BLaER1 treated with 17β-estradiol and CSF1 and Interleukin-3, amounts not matched to agents 10 nM and 100 nM (cell line): ENCODE results near the gene RHOA.

Experiments
- H3K27ac ChIP-seq, 11 experiments: shearing (Covaris generic); formaldehyde crosslinking; 2 replicates each; pipeline ENCODE4 v1.8.1; 2022
- H3K27me3 ChIP-seq, 11 experiments: shearing (Covaris generic); formaldehyde crosslinking; 2 replicates each; pipeline ENCODE4 v1.8.1; 2022
- H3K36me3 ChIP-seq, 11 experiments: shearing (Covaris generic); formaldehyde crosslinking; 2 replicates each; pipeline ENCODE4 v1.8.1; 2022
- H3K4me1 ChIP-seq, 10 experiments: shearing (Covaris generic); formaldehyde crosslinking; 2 replicates each; pipeline ENCODE4 v1.8.1; 2022
- H3K4me2 ChIP-seq, 11 experiments: shearing (Covaris generic); formaldehyde crosslinking; 2 replicates each; pipeline ENCODE4 v1.8.1; 2022
- H3K4me3 ChIP-seq, 10 experiments: shearing (Covaris generic); formaldehyde crosslinking; 2 replicates each; pipeline ENCODE4 v1.8.1; 2022
- H3K9ac ChIP-seq, 11 experiments: shearing (Covaris generic); formaldehyde crosslinking; 2 replicates each; pipeline ENCODE4 v1.8.1; 2022
- H3K9me3 ChIP-seq, 11 experiments: shearing (Covaris generic); formaldehyde crosslinking; replicated peaks in 1 of 11; 2 replicates each; pipeline ENCODE4 v1.8.1; 2022
- H4K20me1 ChIP-seq, 11 experiments: shearing (Covaris generic); formaldehyde crosslinking; 2 replicates each; pipeline ENCODE4 v1.8.1; 2022
- Cebpa-rat ChIP-seq, 11 experiments: shearing (Covaris generic); IDR thresholded peaks; 2 replicates each; pipeline ENCODE4 v1.8.1; 2022

Gene RHOA

DNA sequence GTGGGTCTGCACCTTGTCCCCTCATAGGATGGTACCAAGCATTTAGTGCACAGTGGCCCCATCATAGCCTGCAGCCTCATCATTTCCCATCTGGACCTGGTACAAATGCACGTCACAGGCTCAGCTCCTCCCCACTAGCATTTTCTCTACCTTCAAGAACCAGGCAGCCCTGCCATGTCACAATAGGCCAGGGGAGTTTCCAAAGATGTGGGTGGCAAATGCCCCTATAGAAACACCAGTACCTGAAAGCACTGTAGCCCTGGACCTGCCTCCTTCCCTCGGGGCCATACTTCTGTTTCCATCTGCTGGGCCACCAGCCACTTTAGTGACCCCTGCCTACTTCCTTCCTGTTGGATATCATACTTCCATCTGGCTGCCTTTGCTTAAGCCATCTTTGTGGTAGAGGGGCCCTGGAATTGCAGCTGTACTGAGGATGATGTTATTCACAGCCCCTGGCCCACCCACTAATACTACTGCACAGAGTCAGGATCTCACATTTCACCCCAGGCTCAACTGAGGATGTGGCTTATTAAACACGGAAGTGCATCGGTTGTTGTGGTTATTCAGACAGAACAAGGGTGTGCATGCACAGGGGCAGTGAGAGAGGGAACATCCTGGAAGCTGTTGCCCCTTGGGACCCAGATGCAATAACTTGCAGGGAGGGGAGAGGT, 4.3 kb upstream of the RHOA start:
- Histone ChIP-seq H3K4me2 (peak overlapping the region; percentile 91 to 100 (median 98)), H4K20me1 (peaks cover 2 to 18% (median 6%) of the 10 kb centered on the region in 11 experiments; a peak in 19 of 22 replicates), H3K4me1 (peaks cover 76 to 84% (median 82%) of the 10 kb centered on the region in 10 experiments), H3K9me3 (no peaks in the 10 kb centered on the region), H3K4me3 (peak overlapping the region in 7 of 10 experiments; percentile 7 to 49 (median 26); a peak in 11 of 20 replicates), H3K27ac (peak overlapping the region in 10 of 11 experiments; percentile 47 to 100 (median 99); a peak in 20 of 22 replicates), H3K36me3 (peaks cover 6 to 56% (median 20%) of the 10 kb centered on the region in 11 experiments; a peak in 18 of 22 replicates), H3K27me3 (no peaks in the 10 kb centered on the region), H3K9ac (peak overlapping the region; percentile 9 to 100 (median 57); a peak in 19 of 22 replicates)
- TF ChIP-seq Cebpa-rat (IDR thresholded peaks at IDR 0.05), result peak in 6 of 11 experiments; percentile 13 to 90 (median 58); a peak in 9 of 22 replicates

DNA sequence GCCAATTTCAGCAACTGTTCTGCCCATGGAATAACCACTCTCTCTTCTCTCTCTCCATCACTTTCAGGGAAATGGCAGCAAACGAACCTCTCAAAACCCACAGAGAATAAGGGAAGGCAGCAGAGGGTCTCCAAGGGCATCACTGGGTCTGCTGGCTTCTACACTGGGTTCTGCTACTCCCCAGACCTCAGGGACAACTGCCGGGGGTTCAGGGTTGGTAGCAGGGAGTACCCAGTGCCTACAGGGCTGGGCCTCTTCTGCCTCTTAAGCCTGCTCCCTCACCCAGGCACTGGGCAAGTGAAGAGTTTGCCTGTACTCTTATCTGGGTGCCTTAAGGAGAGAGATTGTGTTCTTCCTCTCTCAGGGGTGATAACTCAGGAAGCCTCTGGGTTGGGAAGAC, 3.0 kb upstream of the RHOA start:
- Histone ChIP-seq H3K4me1 (peaks cover 74 to 80% (median 77%) of the 10 kb centered on the region in 10 experiments), H3K4me2 (peak overlapping the region; percentile 91 to 100 (median 98)), H4K20me1 (peaks cover 15 to 31% (median 19%) of the 10 kb centered on the region in 11 experiments), H3K9ac (peak overlapping the region; percentile 3 to 100 (median 57); a peak in 16 of 22 replicates), H3K27me3 (no peaks in the 10 kb centered on the region), H3K4me3 (0 out of 20 replicates have a peak overlapping the region, but pooled peaks of 1 of the 10 experiments have one; percentile 2), H3K9me3 (no peaks in the 10 kb centered on the region), H3K27ac (peak overlapping the region in 10 of 11 experiments; percentile 47 to 100 (median 99); a peak in 20 of 22 replicates), H3K36me3 (peaks cover 5 to 46% (median 13%) of the 10 kb centered on the region in 11 experiments; a peak in 19 of 22 replicates)
- no peak for TF ChIP-seq Cebpa-rat (IDR thresholded peaks at IDR 0.05)

DNA sequence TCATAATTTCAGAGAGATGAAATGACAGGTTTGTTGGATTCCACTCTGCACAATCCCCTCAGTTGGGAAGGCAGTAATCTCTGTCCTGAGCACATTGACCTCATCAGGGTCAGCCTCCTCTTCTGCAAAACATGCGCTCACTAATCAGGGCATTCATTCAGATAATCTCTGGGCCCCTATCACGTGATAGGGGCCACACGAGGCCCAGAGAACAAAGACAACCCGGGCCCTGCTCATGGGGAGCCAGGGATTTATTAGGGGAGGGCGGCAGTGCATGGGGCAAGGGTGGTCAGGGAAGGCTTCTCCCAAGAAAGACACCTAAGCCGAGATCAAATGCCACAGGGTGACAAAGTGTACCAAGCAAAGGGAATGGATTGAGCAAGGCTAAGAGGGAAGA, 1.6 kb upstream of the RHOA start:
- H3K27me3 ChIP-seq, result no peaks in the 10 kb centered on the region
- H3K4me1 ChIP-seq, result peaks cover 75 to 80% (median 77%) of the 10 kb centered on the region in 10 experiments
- peak overlapping the region; percentile 89 to 100 (median 99); a peak in 21 of 22 replicates for H3K9ac ChIP-seq
- peaks cover 30 to 42% (median 33%) of the 10 kb centered on the region in 11 experiments for H4K20me1 ChIP-seq
- peaks cover 0 to 35% (median 11%) of the 10 kb centered on the region in 11 experiments; a peak in 17 of 22 replicates for H3K36me3 ChIP-seq
- peak overlapping the region in 10 of 11 experiments; percentile 79 to 100 (median 99); a peak in 21 of 22 replicates for H3K27ac ChIP-seq
- peak overlapping the region; percentile 91 to 100 (median 98) for H3K4me2 ChIP-seq
- TF ChIP-seq Cebpa-rat (IDR thresholded peaks at IDR 0.05), result no peak
- peak overlapping the region; percentile 65 to 99 (median 96) for H3K4me3 ChIP-seq
- H3K9me3 ChIP-seq, result no peaks in the 10 kb centered on the region

DNA sequence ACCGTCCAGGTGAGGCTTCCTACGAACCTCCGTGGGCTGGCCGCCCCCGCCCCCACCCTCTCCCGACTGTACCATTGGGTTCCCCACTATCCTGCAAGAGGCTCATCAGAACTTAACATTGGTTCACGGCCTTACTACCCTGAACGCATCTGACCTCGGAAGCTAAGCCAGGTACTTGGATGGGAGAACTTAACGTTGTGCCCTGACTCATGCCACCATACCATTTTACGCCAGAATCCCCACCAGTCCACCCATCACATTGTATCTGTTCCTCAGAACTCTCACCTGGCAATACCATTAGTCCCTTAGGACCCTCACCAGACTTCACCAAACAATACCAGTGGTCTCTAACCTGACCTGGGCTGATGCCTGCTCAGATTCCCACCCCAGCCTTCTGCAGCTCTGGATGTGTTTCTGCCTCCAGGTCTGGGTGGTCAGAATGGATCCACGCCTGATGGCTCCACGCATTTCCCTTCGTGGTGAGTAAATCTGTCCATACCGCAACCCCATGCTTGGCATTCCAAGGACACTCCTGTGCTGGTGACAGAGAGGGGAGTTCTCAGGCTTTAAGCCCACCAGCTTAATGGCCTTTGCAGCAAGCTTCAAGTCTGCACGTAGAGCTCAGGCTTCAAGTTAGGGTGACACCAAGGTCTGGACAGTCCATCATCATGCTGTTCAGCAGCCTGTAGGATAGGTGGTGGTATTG, 1.0 kb upstream of the RHOA start:
- H3K4me2 ChIP-seq, result peak overlapping the region; percentile 91 to 100 (median 98)
- H3K9ac ChIP-seq, result peak overlapping the region; percentile 89 to 100 (median 99)
- H4K20me1 ChIP-seq, result peaks cover 35 to 47% (median 39%) of the 10 kb centered on the region in 11 experiments
- H3K9me3 ChIP-seq, result no peaks in the 10 kb centered on the region
- peaks cover 0 to 35% (median 11%) of the 10 kb centered on the region in 11 experiments; a peak in 17 of 22 replicates for H3K36me3 ChIP-seq
- H3K4me3 ChIP-seq, result peak overlapping the region; percentile 65 to 99 (median 96)
- no peak for TF ChIP-seq Cebpa-rat (IDR thresholded peaks at IDR 0.05)
- H3K4me1 ChIP-seq, result peaks cover 74 to 79% (median 77%) of the 10 kb centered on the region in 10 experiments
- peak overlapping the region; percentile 79 to 100 (median 99) for H3K27ac ChIP-seq
- no peaks in the 10 kb centered on the region for H3K27me3 ChIP-seq

DNA sequence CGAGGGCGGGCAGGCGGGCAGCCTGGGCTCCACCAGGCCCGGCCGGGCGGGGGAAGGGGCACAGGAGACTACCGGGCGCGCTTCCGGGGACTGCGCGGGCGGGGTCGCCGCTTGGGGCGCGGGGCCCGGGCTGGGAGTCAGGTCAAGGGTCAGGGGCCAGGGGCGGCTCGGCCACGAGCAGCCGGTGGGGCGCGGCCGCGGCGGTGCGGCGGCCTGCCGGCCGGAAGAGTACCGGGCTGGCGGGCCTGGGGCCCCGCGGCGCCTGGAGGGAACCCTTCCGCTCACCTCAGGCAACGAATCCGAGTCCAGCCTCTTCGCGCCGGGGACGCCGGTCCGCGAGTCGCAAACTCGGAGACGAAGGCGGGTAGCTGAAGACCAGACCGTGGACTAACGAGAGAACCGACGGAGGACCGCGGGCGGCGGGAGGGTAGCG, 225 bp downstream of the RHOA start:
- peak overlapping the region; percentile 94 to 100 (median 98) for H3K4me3 ChIP-seq
- no peaks in the 10 kb centered on the region for H3K9me3 ChIP-seq
- peak overlapping the region; percentile 98 to 100 (median 99) for H3K27ac ChIP-seq
- peaks cover 7 to 39% (median 15%) of the 10 kb centered on the region in 11 experiments; a peak in 18 of 22 replicates for H3K36me3 ChIP-seq
- H4K20me1 ChIP-seq, result peaks cover 47 to 55% (median 51%) of the 10 kb centered on the region in 11 experiments
- TF ChIP-seq Cebpa-rat (IDR thresholded peaks at IDR 0.05), result no peak
- peaks cover 74 to 79% (median 76%) of the 10 kb centered on the region in 10 experiments for H3K4me1 ChIP-seq
- peak overlapping the region in 10 of 11 experiments; percentile 27 to 98 (median 94); a peak in 19 of 22 replicates for H3K4me2 ChIP-seq
- H3K9ac ChIP-seq, result peak overlapping the region; percentile 99 to 100 (median 100)
- no peaks in the 10 kb centered on the region for H3K27me3 ChIP-seq

DNA sequence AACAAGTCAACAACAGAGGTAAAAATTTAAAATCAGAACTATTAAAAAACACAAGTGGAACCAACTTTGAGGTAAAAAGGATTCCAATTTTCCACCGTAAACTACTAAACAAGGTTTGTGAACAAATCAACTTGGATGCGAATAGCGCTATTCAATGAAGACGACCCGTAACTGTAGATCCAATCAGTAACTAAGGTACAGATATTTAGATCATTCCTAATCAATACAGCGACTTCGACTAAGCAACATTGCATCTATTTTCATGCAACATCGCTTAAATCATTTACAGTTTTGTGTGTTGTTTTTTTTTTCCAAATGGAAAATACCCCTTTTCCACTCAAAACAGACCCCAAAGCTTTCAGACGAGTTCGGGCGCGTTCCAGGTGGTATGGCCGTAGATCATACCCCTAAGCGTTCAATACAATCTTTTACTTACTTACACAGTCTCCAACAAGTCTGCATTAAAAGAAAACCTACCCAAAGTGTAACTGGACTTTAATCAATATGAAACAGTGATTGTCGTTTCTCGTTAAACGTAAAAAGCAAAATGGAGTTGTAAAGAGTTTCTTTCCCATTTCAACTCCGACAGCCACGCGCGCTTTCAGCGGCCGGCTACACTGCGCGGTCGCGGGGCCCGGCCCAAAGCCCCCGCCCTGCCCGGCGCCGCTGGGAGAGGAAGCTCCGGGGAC, 786 bp downstream of the RHOA start:
- peaks cover 53 to 58% (median 57%) of the 10 kb centered on the region in 11 experiments for H4K20me1 ChIP-seq

DNA sequence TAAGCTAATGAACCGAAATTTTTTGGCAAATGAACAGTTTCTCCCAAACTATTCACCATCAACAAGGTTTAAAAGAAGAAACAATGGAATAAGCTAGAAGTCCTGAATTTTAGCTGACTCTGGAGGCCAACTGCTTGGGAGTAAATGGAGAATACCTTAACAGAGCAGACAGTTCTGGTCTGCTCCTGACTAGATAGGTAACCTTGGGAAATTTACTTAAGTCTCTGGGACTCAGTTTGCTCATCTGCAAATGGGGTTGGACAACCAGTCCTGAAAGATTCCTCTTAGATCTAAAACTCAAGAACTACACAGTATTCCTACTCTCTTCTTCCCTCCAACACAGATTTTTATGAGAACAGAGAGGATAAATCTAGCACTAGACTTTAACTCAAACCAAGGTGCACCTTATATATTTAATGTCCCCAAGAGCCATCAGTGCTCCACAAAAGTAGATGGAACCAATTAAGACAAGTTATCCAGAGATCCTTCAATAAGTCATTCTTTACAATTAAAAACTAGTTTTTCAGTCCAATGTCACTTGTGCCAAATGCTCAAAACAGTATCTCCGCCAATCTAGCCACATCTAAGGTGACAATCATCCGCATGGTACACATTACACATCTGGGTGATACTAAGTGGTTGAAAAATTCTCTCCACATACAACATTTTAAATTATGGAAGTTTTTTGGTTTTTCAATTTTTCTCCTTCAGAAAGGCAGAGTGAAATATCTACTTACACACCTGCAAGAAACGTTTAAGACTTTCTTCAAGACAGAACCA, 1.5 kb downstream of the RHOA start:
- Histone ChIP-seq H3K27me3 (no peaks in the 10 kb centered on the region), H3K4me2 (peak overlapping the region; percentile 82 to 99 (median 94)), H3K4me3 (peak overlapping the region; percentile 94 to 100 (median 98)), H3K36me3 (peaks cover 7 to 46% (median 26%) of the 10 kb centered on the region in 11 experiments; a peak in 21 of 22 replicates), H3K9me3 (no peaks in the 10 kb centered on the region), H3K27ac (peak overlapping the region; percentile 98 to 100 (median 99)), H3K9ac (peak overlapping the region; percentile 99 to 100 (median 100)), H4K20me1 (peaks cover 60 to 65% (median 63%) of the 10 kb centered on the region in 11 experiments), H3K4me1 (peaks cover 72 to 78% (median 76%) of the 10 kb centered on the region in 10 experiments)
- no peak for TF ChIP-seq Cebpa-rat (IDR thresholded peaks at IDR 0.05)

More for the DNA sequence above, 786 bp downstream of the RHOA start:
- peak overlapping the region; percentile 98 to 100 (median 99) for H3K27ac ChIP-seq
- peaks cover 72 to 79% (median 76%) of the 10 kb centered on the region in 10 experiments for H3K4me1 ChIP-seq
- peak overlapping the region; percentile 82 to 99 (median 94) for H3K4me2 ChIP-seq
- H3K4me3 ChIP-seq, result peak overlapping the region; percentile 94 to 100 (median 98)
- H3K36me3 ChIP-seq, result peaks cover 7 to 43% (median 20%) of the 10 kb centered on the region in 11 experiments; a peak in 19 of 22 replicates
- TF ChIP-seq Cebpa-rat (IDR thresholded peaks at IDR 0.05), result no peak
- H3K9me3 ChIP-seq, result no peaks in the 10 kb centered on the region
- no peaks in the 10 kb centered on the region for H3K27me3 ChIP-seq
- H3K9ac ChIP-seq, result peak overlapping the region; percentile 99 to 100 (median 100)
